ENCODE results near the gene STX8.
"Not testable (repeated sequence)": the region's sequence is repeated elsewhere in the genome, so short reads cannot be mapped to it uniquely, and the experiment has no call there.

STX8 gene

GRCh38 chr17:9290226-9290613, 285.4 kb downstream of the STX8 start:
- peak in 1 of 2 experiments; percentile 3 for DNase-seq

GRCh38 chr17:9287306-9287705, 288.3 kb downstream of the STX8 start:
- DNase-seq, result no peak

GRCh38 chr17:9286434-9286833, 289.2 kb downstream of the STX8 start:
- no peak for DNase-seq

- no peak for DNase-seq
Measured at GRCh38 chr17:9285602-9286427, 289.8 kb downstream of the STX8 start.

GRCh38 chr17:9284884-9285283, 290.7 kb downstream of the STX8 start:
- DNase-seq, result no peak

GRCh38 chr17:9283909-9284308, 291.7 kb downstream of the STX8 start:
- no peak for DNase-seq

GRCh38 chr17:9279893-9280292, 295.7 kb downstream of the STX8 start:
- no peak for DNase-seq

- DNase-seq, result no peak
Measured at GRCh38 chr17:9274973-9275372, 300.6 kb downstream of the STX8 start.

GRCh38 chr17:9273428-9274391, 301.9 kb downstream of the STX8 start:
- no peak for DNase-seq

GRCh38 chr17:9272501-9273200, 303.0 kb downstream of the STX8 start:
- no peak for DNase-seq

- no peak for DNase-seq
Measured at GRCh38 chr17:9271989-9272388, 303.6 kb downstream of the STX8 start.

GRCh38 chr17:9270921-9271320, 304.7 kb downstream of the STX8 start:
- no peak for DNase-seq

GRCh38 chr17:9269350-9270035, 306.1 kb downstream of the STX8 start:
- DNase-seq, result no peak

GRCh38 chr17:9268546-9268945, 307.1 kb downstream of the STX8 start:
- no peak for DNase-seq

GRCh38 chr17:9266697-9267117, 308.9 kb downstream of the STX8 start:
- DNase-seq, result no peak

- no peak for DNase-seq
Measured at GRCh38 chr17:9266031-9266680, 309.5 kb downstream of the STX8 start.

- peak in 1 of 2 experiments; percentile 12 for DNase-seq
Measured at GRCh38 chr17:9261081-9262012, 314.3 kb downstream of the STX8 start.

GRCh38 chr17:9259419-9259818, 316.2 kb downstream of the STX8 start:
- no peak for DNase-seq

- peak in 1 of 2 experiments; percentile 27 for DNase-seq
Measured at GRCh38 chr17:9258115-9259015, 317.3 kb downstream of the STX8 start.

GRCh38 chr17:9257630-9257965, 318.0 kb downstream of the STX8 start:
- DNase-seq, result not testable (repeated sequence)

Data from NCI-H2081 (cell line).